Mesodermal cell (in vitro differentiated cells): Measurements from ENCODE around the gene MYO18B.

ENCODE experiments used
- H3K27ac ChIP-seq: 2 replicates; pipeline ENCODE4 v1.7.0; 2013; ENCODE audit warnings: mild to moderate bottlenecking, low read depth, low read length, moderate library complexity; ENCODE audit not compliant: severe bottlenecking
- H3K36me3 ChIP-seq: 2 replicates; pipeline ENCODE4 v1.7.1; 2013; ENCODE audit warnings: mild to moderate bottlenecking, low read length, moderate library complexity; ENCODE audit not compliant: control insufficient read depth, insufficient read depth
- H3K4me1 ChIP-seq: one replicate; pipeline ENCODE4 v1.7.1; 2013; ENCODE audit warnings: mild to moderate bottlenecking, low read length; ENCODE audit not compliant: insufficient read depth, control insufficient read depth, poor library complexity, severe bottlenecking
- H3K4me3 ChIP-seq: 2 replicates; pipeline ENCODE4 v1.7.0; 2013; ENCODE audit warnings: low read length, control low read depth, mild to moderate bottlenecking; ENCODE audit not compliant: insufficient read depth, poor library complexity, severe bottlenecking; ENCODE audit errors: extremely low read depth
- H3K9me3 ChIP-seq: 2 replicates; pipeline ENCODE4 v1.7.1; 2013; ENCODE audit warnings: mild to moderate bottlenecking, low read length, moderate library complexity; ENCODE audit not compliant: control insufficient read depth
- WGBS, 2 experiments: methylation state at CpG; one replicate each; pipeline ENCODE4 v1.1.5; 2013; ENCODE audit warnings: missing lambda C conversion rate in 2 of 2; ENCODE audit not compliant: insufficient coverage in 2 of 2; 5-methylcytosine and 5-hydroxymethylcytosine counted together

Gene MYO18B

GRCh38 chr22:25942856-25943411 lies 200.9 kb downstream of the MYO18B start:
- H3K36me3 ChIP-seq: no peaks in the 10 kb centered on the region
- 45% methylated on average over 8 to 9 of the region's 10 CpGs for WGBS, 2 experiments
- no peak overlapping the region for H3K27ac ChIP-seq
- H3K4me3 ChIP-seq: no peak overlapping the region
- no peaks in the 10 kb centered on the region for H3K4me1 ChIP-seq
- no peaks in the 10 kb centered on the region for H3K9me3 ChIP-seq

DNA sequence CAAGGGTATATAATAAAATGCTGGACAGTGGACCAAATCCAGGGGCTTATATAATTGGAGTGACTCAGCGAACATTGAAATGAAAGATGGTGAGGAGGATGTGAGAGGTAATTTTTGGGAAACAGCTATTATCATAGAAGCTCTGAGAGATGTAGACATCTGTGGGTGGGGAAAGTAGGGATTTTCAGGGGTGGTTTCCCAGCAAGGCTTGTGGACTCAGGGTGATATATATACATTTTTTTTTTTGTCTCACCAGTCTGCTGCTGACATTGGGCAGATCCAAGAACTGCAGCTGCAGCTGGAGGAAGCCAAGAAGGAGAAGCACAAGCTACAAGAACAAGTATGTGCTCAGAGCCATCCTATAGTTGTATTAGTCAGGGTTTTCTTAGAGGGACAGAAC lies 208.1 kb downstream of the MYO18B start:
- H3K4me1 ChIP-seq: no peaks in the 10 kb centered on the region
- no peak overlapping the region for H3K27ac ChIP-seq
- H3K9me3 ChIP-seq: no peaks in the 10 kb centered on the region
- H3K4me3 ChIP-seq: no peak overlapping the region
- H3K36me3 ChIP-seq: no peaks in the 10 kb centered on the region
- WGBS, 2 experiments: 100% methylated on average over 1 of the region's 1 CpG

GRCh38 chr22:25953276-25953675 lies 211.3 kb downstream of the MYO18B start:
- Histone ChIP-seq H3K4me3 (no peak overlapping the region), H3K4me1 (no peaks in the 10 kb centered on the region), H3K27ac (no peak overlapping the region), H3K36me3 (no peaks in the 10 kb centered on the region), H3K9me3 (no peaks in the 10 kb centered on the region)
- 93 to 95% methylated on average over 2 to 3 of the region's 3 CpGs for WGBS, 2 experiments

DNA sequence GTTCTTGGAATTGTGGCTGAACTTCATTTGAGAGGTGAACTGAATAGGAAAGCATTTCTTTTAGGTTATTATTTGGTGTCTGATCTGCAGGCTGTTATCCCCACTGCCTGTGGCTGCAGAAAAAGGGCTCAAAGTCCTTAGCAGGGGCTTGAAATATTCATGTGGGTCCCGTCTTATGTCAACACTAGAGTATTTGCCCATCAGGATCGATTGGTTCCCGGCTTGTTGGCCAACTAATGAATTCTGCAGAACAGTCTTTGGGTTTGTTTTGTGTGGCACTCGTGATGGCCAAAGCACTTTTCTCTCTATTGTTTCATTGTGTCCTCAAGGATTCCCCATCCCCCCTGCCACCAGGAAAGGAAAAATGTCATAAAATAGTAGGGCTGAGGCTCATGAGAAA lies 211.9 kb downstream of the MYO18B start:
- Histone ChIP-seq H3K4me3 (no peak overlapping the region), H3K36me3 (no peaks in the 10 kb centered on the region), H3K27ac (no peak overlapping the region), H3K9me3 (no peaks in the 10 kb centered on the region), H3K4me1 (no peaks in the 10 kb centered on the region)
- WGBS, 2 experiments: 88 to 100% methylated on average over 1 to 3 of the region's 4 CpGs

GRCh38 chr22:25955323-25955722 lies 213.3 kb downstream of the MYO18B start:
- H3K9me3 ChIP-seq: no peaks in the 10 kb centered on the region
- H3K27ac ChIP-seq: no peak overlapping the region
- H3K36me3 ChIP-seq: no peaks in the 10 kb centered on the region
- 86 to 94% methylated on average over 7 of the region's 9 CpGs for whole genome bisulfite sequencing, 2 experiments
- no peak overlapping the region for H3K4me3 ChIP-seq
- H3K4me1 ChIP-seq: no peaks in the 10 kb centered on the region

DNA sequence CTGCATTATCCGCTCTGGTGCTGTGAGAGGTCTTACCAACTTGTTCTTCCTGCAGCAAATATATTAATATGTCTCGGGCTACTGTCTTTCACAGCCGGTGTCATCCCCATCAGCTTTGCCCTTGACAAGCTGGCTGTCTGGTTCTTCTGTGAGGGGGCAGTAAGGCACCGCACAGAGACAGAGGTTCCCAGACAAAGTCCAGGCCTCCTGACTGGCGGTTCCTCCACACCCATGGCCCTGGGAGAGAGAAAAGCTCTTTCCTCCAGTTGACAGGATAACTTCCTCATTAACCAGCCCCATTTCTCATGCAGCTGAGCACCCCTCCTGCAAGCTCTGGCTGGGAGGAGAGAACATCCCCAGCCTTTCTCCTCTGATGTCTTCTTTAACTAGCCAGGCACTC lies 214.8 kb downstream of the MYO18B start:
- Histone ChIP-seq H3K4me1 (no peaks in the 10 kb centered on the region), H3K36me3 (no peaks in the 10 kb centered on the region), H3K27ac (peak overlapping the region; percentile 25), H3K9me3 (no peaks in the 10 kb centered on the region), H3K4me3 (no peak overlapping the region)
- 85 to 95% methylated on average over 5 of the region's 5 CpGs for WGBS, 2 experiments

DNA sequence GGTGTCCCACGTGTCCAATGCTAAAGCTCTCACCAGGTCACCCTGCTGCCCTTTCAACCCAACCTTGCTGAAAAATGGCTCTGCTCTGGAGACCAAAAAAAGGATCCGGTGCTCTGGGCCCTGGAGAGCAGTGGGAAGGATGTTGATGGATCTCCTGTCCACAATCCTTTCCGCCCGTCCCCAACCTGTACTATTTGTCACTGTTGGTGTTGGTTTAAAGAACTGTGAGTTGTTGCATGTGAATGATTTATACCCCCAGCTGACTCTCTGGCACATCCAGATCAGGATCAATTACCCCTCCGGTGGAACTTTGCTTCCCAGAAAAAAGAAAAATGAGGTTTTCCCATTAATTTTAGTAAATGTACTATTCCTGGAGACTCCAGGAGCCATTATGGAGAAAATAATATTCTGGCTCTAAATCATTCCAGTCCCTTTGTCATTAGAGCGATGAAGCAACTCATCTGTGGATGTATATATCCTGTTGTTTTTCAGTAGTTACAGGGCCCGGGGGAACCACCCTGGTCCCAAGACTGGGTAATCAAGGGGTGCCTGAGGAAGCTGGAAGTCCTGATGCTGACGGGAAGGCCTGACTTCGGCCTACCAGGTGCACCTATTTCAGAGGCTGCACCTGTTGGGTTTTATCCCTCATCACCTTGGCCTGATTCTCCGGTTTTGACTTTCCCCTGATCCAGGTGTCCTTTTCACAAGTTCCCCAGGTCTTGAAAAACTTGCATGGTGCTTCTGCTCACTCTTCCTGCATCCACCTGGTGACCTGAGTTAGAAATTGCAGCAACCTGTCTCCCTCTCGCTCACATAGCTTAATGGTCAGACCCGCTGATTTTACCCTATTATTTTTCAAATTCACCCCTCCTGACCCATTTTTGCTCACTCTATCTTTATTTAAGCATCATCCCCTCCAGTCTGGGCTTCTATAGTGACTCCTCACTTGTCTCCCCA lies 218.1 kb downstream of the MYO18B start:
- no peak overlapping the region for H3K4me3 ChIP-seq

GRCh38 chr22:25961699-25962098 lies 219.7 kb downstream of the MYO18B start:
- Histone ChIP-seq H3K9me3 (peaks cover 15% of the 10 kb centered on the region), H3K4me1 (no peaks in the 10 kb centered on the region), H3K36me3 (no peaks in the 10 kb centered on the region), H3K4me3 (no peak overlapping the region), H3K27ac (no peak overlapping the region)
- 90 to 94% methylated on average over 5 of the region's 5 CpGs for WGBS, 2 experiments

More for the DNA sequence above, 218.1 kb downstream of the MYO18B start:
- 86% methylated on average over 8 of the region's 12 CpGs for WGBS, 2 experiments
- no peaks in the 10 kb centered on the region for H3K36me3 ChIP-seq
- no peaks in the 10 kb centered on the region for H3K4me1 ChIP-seq
- peaks cover 15% of the 10 kb centered on the region for H3K9me3 ChIP-seq
- H3K27ac ChIP-seq: no peak overlapping the region

- no peaks in the 10 kb centered on the region for H3K4me1 ChIP-seq
- H3K9me3 ChIP-seq: peaks cover 15% of the 10 kb centered on the region
- whole genome bisulfite sequencing, 2 experiments: 89 to 91% methylated on average over 2 of the region's 2 CpGs
- H3K27ac ChIP-seq: no peak overlapping the region
- no peaks in the 10 kb centered on the region for H3K36me3 ChIP-seq
- no peak overlapping the region for H3K4me3 ChIP-seq
Measured at GRCh38 chr22:25962711-25963110, 220.7 kb downstream of the MYO18B start.

GRCh38 chr22:25964961-25965730 lies 223.2 kb downstream of the MYO18B start:
- no peak overlapping the region for H3K27ac ChIP-seq
- H3K9me3 ChIP-seq: peaks cover 15% of the 10 kb centered on the region
- WGBS, 2 experiments: 100% methylated on average over 2 of the region's 10 CpGs; no CpG with 5 or more reads in 1 of the 2 experiments
- H3K4me1 ChIP-seq: peaks cover 4% of the 10 kb centered on the region
- no peaks in the 10 kb centered on the region for H3K36me3 ChIP-seq
- no peak overlapping the region for H3K4me3 ChIP-seq
